ENCODE measurements around the gene ABCG2. TPM values are rescaled to one million over a fixed set of nuclear protein-coding genes. Genes with fewer than 3 reads are reported as not detected.

The ABCG2 gene
- total RNA-seq, 4 donors from 2014 or later = 0.72 to 5.1 (median 2.4) TPM

GRCh38 chr4:88098993-88099752 is 59.3 kb downstream of the ABCG2 start:
- H3K9me3 ChIP-seq = no peaks in the 10 kb centered on the region
- no peaks in the 10 kb centered on the region for H3K36me3 ChIP-seq
- no peak for DNase-seq (ENCODE audit: low spot score in 2 of 2)
- H3K4me3 ChIP-seq = no peak overlapping the region
- H3K27ac ChIP-seq = no peak overlapping the region
- 91% methylated on average over 4 of the region's 4 CpGs for WGBS
- H3K4me1 ChIP-seq = no peaks in the 10 kb centered on the region
- TF ChIP-seq EP300 (IDR thresholded peaks at IDR 0.05) = no peak
- no peak for TF ChIP-seq CTCF (IDR thresholded peaks at IDR 0.05)
- TF ChIP-seq POLR2AphosphoS5 (IDR thresholded peaks at IDR 0.05) = no peak
- H3K27me3 ChIP-seq = no peaks in the 10 kb centered on the region

- TF ChIP-seq EP300 (IDR thresholded peaks at IDR 0.05) (no peak), POLR2A (IDR thresholded peaks at IDR 0.05) (no peak), POLR2AphosphoS5 (IDR thresholded peaks at IDR 0.05) (no peak), CTCF (IDR thresholded peaks at IDR 0.05) (no peak)
- WGBS = 77% methylated on average over 3 of the region's 3 CpGs
- no peaks in the 10 kb centered on the region for H3K4me1 ChIP-seq
- no peaks in the 10 kb centered on the region for H3K36me3 ChIP-seq
- H3K9me3 ChIP-seq = no peaks in the 10 kb centered on the region
- no peak for DNase-seq (ENCODE audit: low spot score in 2 of 2)
- H3K27me3 ChIP-seq = no peaks in the 10 kb centered on the region
- H3K27ac ChIP-seq = no peak overlapping the region
- H3K4me3 ChIP-seq = no peak overlapping the region
Measured at GRCh38 chr4:88097781-88098180, 60.7 kb downstream of the ABCG2 start.

- H3K9me3 ChIP-seq = no peaks in the 10 kb centered on the region
- TF ChIP-seq EP300 (IDR thresholded peaks at IDR 0.05) = no peak
- no peak for TF ChIP-seq CTCF (IDR thresholded peaks at IDR 0.05)
- TF ChIP-seq POLR2A (IDR thresholded peaks at IDR 0.05) = no peak
- no peak for TF ChIP-seq POLR2AphosphoS5 (IDR thresholded peaks at IDR 0.05)
- H3K27ac ChIP-seq = no peak overlapping the region
- no peak overlapping the region for H3K4me3 ChIP-seq
- 72% methylated on average over 2 of the region's 2 CpGs for WGBS
- DNase-seq (ENCODE audit: low spot score in 2 of 2) = no peak
- H3K36me3 ChIP-seq = no peaks in the 10 kb centered on the region
- H3K4me1 ChIP-seq = no peaks in the 10 kb centered on the region
- H3K27me3 ChIP-seq = no peaks in the 10 kb centered on the region
Measured at GRCh38 chr4:88097301-88097700, 61.1 kb downstream of the ABCG2 start.

GRCh38 chr4:88093874-88094273 is 64.6 kb downstream of the ABCG2 start:
- DNase-seq (ENCODE audit: low spot score in 2 of 2) = no peak
- Histone ChIP-seq H3K9me3 (no peaks in the 10 kb centered on the region), H3K27me3 (no peaks in the 10 kb centered on the region), H3K4me3 (no peak overlapping the region), H3K27ac (no peak overlapping the region), H3K4me1 (no peaks in the 10 kb centered on the region), H3K36me3 (no peaks in the 10 kb centered on the region)
- TF ChIP-seq CTCF (IDR thresholded peaks at IDR 0.05) (no peak), POLR2AphosphoS5 (IDR thresholded peaks at IDR 0.05) (no peak), EP300 (IDR thresholded peaks at IDR 0.05) (no peak), POLR2A (IDR thresholded peaks at IDR 0.05) (no peak)
- WGBS = 82% methylated on average over 5 of the region's 5 CpGs

GRCh38 chr4:88091378-88091777 is 67.1 kb downstream of the ABCG2 start:
- TF ChIP-seq EP300 (IDR thresholded peaks at IDR 0.05) (no peak), CTCF (IDR thresholded peaks at IDR 0.05) (no peak), POLR2AphosphoS5 (IDR thresholded peaks at IDR 0.05) (no peak), POLR2A (IDR thresholded peaks at IDR 0.05) (no peak)
- Histone ChIP-seq H3K36me3 (no peaks in the 10 kb centered on the region), H3K9me3 (no peaks in the 10 kb centered on the region), H3K27ac (no peak overlapping the region), H3K4me1 (no peaks in the 10 kb centered on the region), H3K4me3 (no peak overlapping the region), H3K27me3 (no peaks in the 10 kb centered on the region)
- WGBS = 91% methylated on average over 3 of the region's 3 CpGs
- no peak for DNase-seq (ENCODE audit: low spot score in 2 of 2)

Measured in suprapubic skin (tissue), 4 donors.